GM23338 (cell line): ENCODE results near the gene CHST11. TPM values are rescaled to one million over a fixed set of nuclear protein-coding genes. Genes with fewer than 3 reads are reported as not detected.

ENCODE experiments used
- ATAC-seq: fragments of 200-7000 bp; cut with Tn5 transposase; 3 replicates; pipeline ENCODE4 v1.9.1; 2020
- DNase-seq: peaks from one replicate; pipeline ENCODE4 v3.0.0-alpha.2; 2015; ENCODE audit warnings: low spot score
- H2AFZ ChIP-seq: fragments of 200-600 bp; sonication (generic); 2 replicates; pipeline ENCODE4 v1.8.0; 2016; ENCODE audit warnings: antibody characterized with exemption, mild to moderate bottlenecking, moderate library complexity
- H3F3A ChIP-seq: fragments of 200-600 bp; sonication (generic); replicated peaks from 2 replicates; pipeline ENCODE4 v1.8.0; 2017; ENCODE audit warnings: antibody characterized with exemption, mixed run types, low read depth
- H3K27ac ChIP-seq: fragments of 200-600 bp; sonication (generic); 2 replicates; pipeline ENCODE4 v1.6.1; 2016; ENCODE audit warnings: low read depth
- H3K27me3 ChIP-seq: fragments of 200-600 bp; sonication (generic); 2 replicates; pipeline ENCODE4 v1.8.0; 2016; ENCODE audit warnings: mild to moderate bottlenecking, mixed run types, moderate library complexity; ENCODE audit not compliant: insufficient read depth
- H3K36me3 ChIP-seq: fragments of 200-600 bp; sonication (generic); 2 replicates; pipeline ENCODE4 v1.8.0; 2016; ENCODE audit warnings: mild to moderate bottlenecking; ENCODE audit not compliant: insufficient read depth
- H3K4me1 ChIP-seq: fragments of 200-600 bp; sonication (generic); 2 replicates; pipeline ENCODE4 v1.8.0; 2016; ENCODE audit warnings: mild to moderate bottlenecking, moderate library complexity; ENCODE audit not compliant: insufficient read depth
- H3K4me2 ChIP-seq: fragments of 200-600 bp; sonication (generic); 2 replicates; pipeline ENCODE4 v1.7.1; 2017; ENCODE audit warnings: mixed run types
- H3K4me3 ChIP-seq: fragments of 200-600 bp; sonication (generic); 2 replicates; pipeline ENCODE4 v1.6.1; 2016; ENCODE audit warnings: mixed run types
- H3K79me2 ChIP-seq: fragments of 200-600 bp; sonication (generic); replicated peaks from 2 replicates; pipeline ENCODE4 v1.8.0; 2017; ENCODE audit warnings: mild to moderate bottlenecking; ENCODE audit not compliant: insufficient read depth
- H3K9me2 ChIP-seq: fragments of 200-600 bp; sonication (generic); 2 replicates; pipeline ENCODE4 v1.8.0; 2017; ENCODE audit not compliant: insufficient read depth
- H4K20me1 ChIP-seq: fragments of 200-600 bp; sonication (generic); replicated peaks from 2 replicates; pipeline ENCODE4 v1.8.0; 2017; ENCODE audit warnings: mild to moderate bottlenecking; ENCODE audit not compliant: insufficient read depth
- H3K27ac Mint-ChIP-seq: 2 replicates; pipeline ENCODE4 v1.8.0; 2020; ENCODE audit warnings: inconsistent platforms, mild to moderate bottlenecking, moderate library complexity, mixed read lengths
- H3K27me3 Mint-ChIP-seq: 3 replicates; pipeline ENCODE4 v1.8.0; 2022; ENCODE audit warnings: low read depth, mild to moderate bottlenecking, moderate library complexity, mixed read lengths, inconsistent platforms; ENCODE audit not compliant: insufficient read depth, poor library complexity
- H3K36me3 Mint-ChIP-seq: 3 replicates; pipeline ENCODE4 v1.8.0; 2021; ENCODE audit warnings: low read depth, mild to moderate bottlenecking, inconsistent platforms, moderate library complexity, mixed read lengths
- H3K4me1 Mint-ChIP-seq: 3 replicates; pipeline ENCODE4 v1.8.0; 2020; ENCODE audit warnings: mild to moderate bottlenecking, inconsistent platforms, mixed read lengths
- H3K4me3 Mint-ChIP-seq: 3 replicates; pipeline ENCODE4 v1.8.0; 2021; ENCODE audit warnings: moderate library complexity, mild to moderate bottlenecking, inconsistent platforms, mixed read lengths
- H3K9me3 Mint-ChIP-seq: 3 replicates; pipeline ENCODE4 v1.8.0; 2020; ENCODE audit warnings: moderate library complexity, mild to moderate bottlenecking, inconsistent platforms, mixed read lengths
- CREB1 ChIP-seq: fragments of 250-450 bp; sonication (Bioruptor Pico); IDR thresholded peaks from 2 replicates; pipeline ENCODE4 v1.5.0; 2020; ENCODE audit warnings: low read depth, mild to moderate bottlenecking, moderate library complexity
- CTCF ChIP-seq, 2 experiments: fragments of 200-600 bp in 1 of 2; sonication (generic) in 1 of 2; conservative IDR thresholded peaks; 2 replicates each; pipeline versions ENCODE4 v1.5.1 to v1.6.1; 2016 to 2017; ENCODE audit warnings: antibody characterized with exemption in 2 of 2, low read depth in 2 of 2, mild to moderate bottlenecking in 2 of 2, moderate library complexity in 1 of 2
- ETS1 ChIP-seq: IDR thresholded peaks from 2 replicates; pipeline ENCODE4 v1.6.1; 2016; ENCODE audit warnings: antibody characterized with exemption
- EZH2 ChIP-seq: fragments of 200-600 bp; sonication (generic); IDR thresholded peaks from one replicate; pipeline ENCODE4 v1.8.0; 2017; ENCODE audit warnings: antibody characterized with exemption, mild to moderate bottlenecking, low read depth; ENCODE audit not compliant: unreplicated experiment
- EZH2phosphoT487 ChIP-seq: fragments of 200-600 bp; sonication (generic); IDR thresholded peaks from one replicate; pipeline ENCODE4 v1.8.1; 2018; ENCODE audit warnings: antibody characterized with exemption; ENCODE audit not compliant: unreplicated experiment
- JUNB ChIP-seq: IDR thresholded peaks from one replicate; pipeline ENCODE4 v1.6.1; 2016; ENCODE audit warnings: antibody characterized with exemption; ENCODE audit not compliant: unreplicated experiment
- NANOG ChIP-seq: IDR thresholded peaks from 2 replicates; pipeline ENCODE4 v1.6.1; 2016; ENCODE audit warnings: antibody characterized with exemption, borderline replicate concordance
- POLR2AphosphoS5 ChIP-seq: IDR thresholded peaks from 2 replicates; pipeline ENCODE4 v1.6.1; 2016; ENCODE audit warnings: antibody characterized with exemption, low read depth
- STAT1 ChIP-seq: IDR thresholded peaks from one replicate; pipeline ENCODE4 v1.6.1; 2016; ENCODE audit warnings: antibody characterized with exemption; ENCODE audit not compliant: unreplicated experiment
- ZNF114 ChIP-seq: fragments of 250-450 bp; sonication (Bioruptor Pico); IDR thresholded peaks from 2 replicates; pipeline ENCODE4 v1.5.0; 2020; ENCODE audit warnings: mild to moderate bottlenecking, moderate library complexity
- ZNF331 ChIP-seq: fragments of 250-450 bp; sonication (Bioruptor Pico); IDR thresholded peaks from 2 replicates; pipeline ENCODE4 v1.5.0; 2020; ENCODE audit warnings: low read depth, mild to moderate bottlenecking, moderate library complexity
- polyA plus RNA-seq: library from polyadenylated mRNA; unstranded; fragments of >200 nt; fragmentation: Nextera tagmentation; extraction: Ambion mirVana; gene quantifications from 2 replicates; pipeline ENCODE4 v1.2.1, GENCODE V29; 2016
- total RNA-seq: library from RNA; depleted of rRNA; stranded (reverse); fragments of >200 nt; shearing (Covaris generic); gene quantifications from 2 replicates; pipeline ENCODE4 v1.2.3, GENCODE V29; 2014
- TF ChIP-seq, protein P1 (sequence below): fragments of 250-450 bp; sonication (Bioruptor Pico); IDR thresholded peaks from 2 replicates; pipeline ENCODE4 v1.5.0; 2020; ENCODE audit warnings: mild to moderate bottlenecking, moderate library complexity
- TF ChIP-seq, protein P2 (sequence below): IDR thresholded peaks from one replicate; pipeline ENCODE4 v1.6.1; 2018; ENCODE audit warnings: antibody characterized with exemption; ENCODE audit not compliant: unreplicated experiment

Gene CHST11
- total and polyA plus RNA-seq, 2 experiments from 2014 or later: 7.7 to 25.7 TPM

- Histone ChIP-seq H3K4me2 (no peak overlapping the region), H3K4me1 (peaks cover 21% of the 10 kb centered on the region), H3K4me3 (no peak overlapping the region), H2AFZ (no peak overlapping the region), H3K9me2 (no peaks in the 10 kb centered on the region), H3K27me3 (no peaks in the 10 kb centered on the region), H4K20me1 (no peaks in the 10 kb centered on the region), H3F3A (no peaks in the 10 kb centered on the region), H3K79me2 (no peaks in the 10 kb centered on the region), H3K36me3 (no peaks in the 10 kb centered on the region), H3K27ac (no peak overlapping the region)
- ATAC-seq (no peak), DNase-seq (no peak)
- peaks cover 12% of the 10 kb centered on the region for H3K4me1 Mint-ChIP-seq
- H3K27me3 Mint-ChIP-seq: no peaks in the 10 kb centered on the region
- H3K9me3 Mint-ChIP-seq: peaks cover 10% of the 10 kb centered on the region
- H3K4me3 Mint-ChIP-seq: no peak overlapping the region
- H3K36me3 Mint-ChIP-seq: peaks cover 5% of the 10 kb centered on the region; the same call in 2 of the 3 replicates
- no peak overlapping the region for H3K27ac Mint-ChIP-seq
- TF ChIP-seq ZNF331 (no peak), STAT1 (no peak), POLR2AphosphoS5 (no peak), CREB1 (CRISPR knock-in tag) (no peak), ETS1 (no peak), JUNB (no peak), EZH2 (no peak), CTCF (conservative IDR thresholded peaks at IDR 0.05; ENCODE audit: low read depth in 2 of 2) (no peak), ZNF114 (CRISPR knock-in tag) (no peak), NANOG (no peak), EZH2phosphoT487 (no peak)
- TF ChIP-seq, protein P1, sequence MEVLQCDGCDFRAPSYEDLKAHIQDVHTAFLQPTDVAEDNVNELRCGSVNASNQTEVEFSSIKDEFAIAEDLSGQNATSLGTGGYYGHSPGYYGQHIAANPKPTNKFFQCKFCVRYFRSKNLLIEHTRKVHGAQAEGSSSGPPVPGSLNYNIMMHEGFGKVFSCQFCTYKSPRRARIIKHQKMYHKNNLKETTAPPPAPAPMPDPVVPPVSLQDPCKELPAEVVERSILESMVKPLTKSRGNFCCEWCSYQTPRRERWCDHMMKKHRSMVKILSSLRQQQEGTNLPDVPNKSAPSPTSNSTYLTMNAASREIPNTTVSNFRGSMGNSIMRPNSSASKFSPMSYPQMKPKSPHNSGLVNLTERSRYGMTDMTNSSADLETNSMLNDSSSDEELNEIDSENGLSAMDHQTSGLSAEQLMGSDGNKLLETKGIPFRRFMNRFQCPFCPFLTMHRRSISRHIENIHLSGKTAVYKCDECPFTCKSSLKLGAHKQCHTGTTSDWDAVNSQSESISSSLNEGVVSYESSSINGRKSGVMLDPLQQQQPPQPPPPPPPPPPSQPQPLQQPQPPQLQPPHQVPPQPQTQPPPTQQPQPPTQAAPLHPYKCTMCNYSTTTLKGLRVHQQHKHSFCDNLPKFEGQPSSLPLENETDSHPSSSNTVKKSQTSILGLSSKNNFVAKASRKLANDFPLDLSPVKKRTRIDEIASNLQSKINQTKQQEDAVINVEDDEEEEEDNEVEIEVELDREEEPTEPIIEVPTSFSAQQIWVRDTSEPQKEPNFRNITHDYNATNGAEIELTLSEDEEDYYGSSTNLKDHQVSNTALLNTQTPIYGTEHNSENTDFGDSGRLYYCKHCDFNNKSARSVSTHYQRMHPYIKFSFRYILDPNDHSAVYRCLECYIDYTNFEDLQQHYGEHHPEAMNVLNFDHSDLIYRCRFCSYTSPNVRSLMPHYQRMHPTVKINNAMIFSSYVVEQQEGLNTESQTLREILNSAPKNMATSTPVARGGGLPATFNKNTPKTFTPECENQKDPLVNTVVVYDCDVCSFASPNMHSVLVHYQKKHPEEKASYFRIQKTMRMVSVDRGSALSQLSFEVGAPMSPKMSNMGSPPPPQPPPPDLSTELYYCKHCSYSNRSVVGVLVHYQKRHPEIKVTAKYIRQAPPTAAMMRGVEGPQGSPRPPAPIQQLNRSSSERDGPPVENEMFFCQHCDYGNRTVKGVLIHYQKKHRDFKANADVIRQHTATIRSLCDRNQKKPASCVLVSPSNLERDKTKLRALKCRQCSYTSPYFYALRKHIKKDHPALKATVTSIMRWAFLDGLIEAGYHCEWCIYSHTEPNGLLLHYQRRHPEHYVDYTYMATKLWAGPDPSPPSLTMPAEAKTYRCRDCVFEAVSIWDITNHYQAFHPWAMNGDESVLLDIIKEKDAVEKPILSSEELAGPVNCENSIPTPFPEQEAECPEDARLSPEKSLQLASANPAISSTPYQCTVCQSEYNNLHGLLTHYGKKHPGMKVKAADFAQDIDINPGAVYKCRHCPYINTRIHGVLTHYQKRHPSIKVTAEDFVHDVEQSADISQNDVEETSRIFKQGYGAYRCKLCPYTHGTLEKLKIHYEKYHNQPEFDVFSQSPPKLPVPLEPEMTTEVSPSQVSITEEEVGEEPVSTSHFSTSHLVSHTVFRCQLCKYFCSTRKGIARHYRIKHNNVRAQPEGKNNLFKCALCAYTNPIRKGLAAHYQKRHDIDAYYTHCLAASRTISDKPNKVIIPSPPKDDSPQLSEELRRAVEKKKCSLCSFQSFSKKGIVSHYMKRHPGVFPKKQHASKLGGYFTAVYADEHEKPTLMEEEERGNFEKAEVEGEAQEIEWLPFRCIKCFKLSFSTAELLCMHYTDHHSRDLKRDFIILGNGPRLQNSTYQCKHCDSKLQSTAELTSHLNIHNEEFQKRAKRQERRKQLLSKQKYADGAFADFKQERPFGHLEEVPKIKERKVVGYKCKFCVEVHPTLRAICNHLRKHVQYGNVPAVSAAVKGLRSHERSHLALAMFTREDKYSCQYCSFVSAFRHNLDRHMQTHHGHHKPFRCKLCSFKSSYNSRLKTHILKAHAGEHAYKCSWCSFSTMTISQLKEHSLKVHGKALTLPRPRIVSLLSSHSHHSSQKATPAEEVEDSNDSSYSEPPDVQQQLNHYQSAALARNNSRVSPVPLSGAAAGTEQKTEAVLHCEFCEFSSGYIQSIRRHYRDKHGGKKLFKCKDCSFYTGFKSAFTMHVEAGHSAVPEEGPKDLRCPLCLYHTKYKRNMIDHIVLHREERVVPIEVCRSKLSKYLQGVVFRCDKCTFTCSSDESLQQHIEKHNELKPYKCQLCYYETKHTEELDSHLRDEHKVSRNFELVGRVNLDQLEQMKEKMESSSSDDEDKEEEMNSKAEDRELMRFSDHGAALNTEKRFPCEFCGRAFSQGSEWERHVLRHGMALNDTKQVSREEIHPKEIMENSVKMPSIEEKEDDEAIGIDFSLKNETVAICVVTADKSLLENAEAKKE: no peak
- TF ChIP-seq, protein P2, sequence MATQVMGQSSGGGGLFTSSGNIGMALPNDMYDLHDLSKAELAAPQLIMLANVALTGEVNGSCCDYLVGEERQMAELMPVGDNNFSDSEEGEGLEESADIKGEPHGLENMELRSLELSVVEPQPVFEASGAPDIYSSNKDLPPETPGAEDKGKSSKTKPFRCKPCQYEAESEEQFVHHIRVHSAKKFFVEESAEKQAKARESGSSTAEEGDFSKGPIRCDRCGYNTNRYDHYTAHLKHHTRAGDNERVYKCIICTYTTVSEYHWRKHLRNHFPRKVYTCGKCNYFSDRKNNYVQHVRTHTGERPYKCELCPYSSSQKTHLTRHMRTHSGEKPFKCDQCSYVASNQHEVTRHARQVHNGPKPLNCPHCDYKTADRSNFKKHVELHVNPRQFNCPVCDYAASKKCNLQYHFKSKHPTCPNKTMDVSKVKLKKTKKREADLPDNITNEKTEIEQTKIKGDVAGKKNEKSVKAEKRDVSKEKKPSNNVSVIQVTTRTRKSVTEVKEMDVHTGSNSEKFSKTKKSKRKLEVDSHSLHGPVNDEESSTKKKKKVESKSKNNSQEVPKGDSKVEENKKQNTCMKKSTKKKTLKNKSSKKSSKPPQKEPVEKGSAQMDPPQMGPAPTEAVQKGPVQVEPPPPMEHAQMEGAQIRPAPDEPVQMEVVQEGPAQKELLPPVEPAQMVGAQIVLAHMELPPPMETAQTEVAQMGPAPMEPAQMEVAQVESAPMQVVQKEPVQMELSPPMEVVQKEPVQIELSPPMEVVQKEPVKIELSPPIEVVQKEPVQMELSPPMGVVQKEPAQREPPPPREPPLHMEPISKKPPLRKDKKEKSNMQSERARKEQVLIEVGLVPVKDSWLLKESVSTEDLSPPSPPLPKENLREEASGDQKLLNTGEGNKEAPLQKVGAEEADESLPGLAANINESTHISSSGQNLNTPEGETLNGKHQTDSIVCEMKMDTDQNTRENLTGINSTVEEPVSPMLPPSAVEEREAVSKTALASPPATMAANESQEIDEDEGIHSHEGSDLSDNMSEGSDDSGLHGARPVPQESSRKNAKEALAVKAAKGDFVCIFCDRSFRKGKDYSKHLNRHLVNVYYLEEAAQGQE: no peak
These were observed 44.7 kb upstream of the CHST11 start for GRCh38 chr12:104411826-104412641.
